Natural killer cell (primary cell): ENCODE measurements around the gene PLEKHG7. TPM values are rescaled to one million over a fixed set of nuclear protein-coding genes. Genes with fewer than 3 reads are reported as not detected.

Experiments used
- ATAC-seq, 3 donors: fragments of 150-1000 bp in 2 of 3; fragments of 200-7000 bp in 1 of 3; cut with Tn5 transposase; 1 replicate in 1 of 3; 2 replicates in 2 of 3; pipeline ENCODE4 v1.10.0; 2021; ENCODE audit warnings: mild to moderate bottlenecking in 2 of 3, moderate library complexity in 2 of 3
- DNase-seq, 2 donors: peaks; one replicate each; pipeline versions ENCODE4 v3.0.0 to v3.0.0-alpha.2; 2013 to 2021; ENCODE audit warnings: mixed read lengths in 1 of 2
- H3K27ac ChIP-seq: one replicate; pipeline ENCODE4 v1.5.1; 2013; ENCODE audit warnings: mild to moderate bottlenecking, low read length
- H3K27me3 ChIP-seq: one replicate; pipeline ENCODE4 v1.6.1; 2013; ENCODE audit warnings: low read length; ENCODE audit not compliant: control insufficient read depth, insufficient read depth
- H3K36me3 ChIP-seq: one replicate; pipeline ENCODE4 v1.6.1; 2013; ENCODE audit warnings: low read length; ENCODE audit not compliant: control insufficient read depth, insufficient read depth
- H3K4me1 ChIP-seq: one replicate; pipeline ENCODE4 v1.6.1; 2013; ENCODE audit warnings: low read length; ENCODE audit not compliant: control insufficient read depth, insufficient read depth
- H3K4me3 ChIP-seq: one replicate; pipeline ENCODE4 v1.5.1; 2013; ENCODE audit warnings: low read length
- H3K9me3 ChIP-seq: one replicate; pipeline ENCODE4 v1.6.1; 2013; ENCODE audit warnings: low read length; ENCODE audit not compliant: control insufficient read depth, insufficient read depth
- H3K27ac Mint-ChIP-seq, 2 donors: one replicate each; pipeline ENCODE4 v1.8.0; 2022; ENCODE audit warnings: mild to moderate bottlenecking in 2 of 2, mixed read lengths in 2 of 2, moderate library complexity in 1 of 2
- H3K27me3 Mint-ChIP-seq, 2 donors: one replicate each; pipeline ENCODE4 v1.8.0; 2022; ENCODE audit warnings: low read depth in 2 of 2, mixed read lengths in 2 of 2
- H3K36me3 Mint-ChIP-seq: one replicate; pipeline ENCODE4 v1.8.0; 2022; ENCODE audit warnings: mixed read lengths
- H3K4me1 Mint-ChIP-seq, 2 donors: one replicate each; pipeline ENCODE4 v1.8.0; 2022; ENCODE audit warnings: mixed read lengths in 2 of 2
- H3K4me3 Mint-ChIP-seq: one replicate; pipeline ENCODE4 v1.8.0; 2022; ENCODE audit warnings: mild to moderate bottlenecking, moderate library complexity, mixed read lengths
- H3K9me3 Mint-ChIP-seq, 2 donors: one replicate each; pipeline ENCODE4 v1.8.0; 2022; ENCODE audit warnings: mixed read lengths in 2 of 2
- WGBS: methylation state at CpG from one replicate; pipeline ENCODE4 v1.1.7; 2013; ENCODE audit warnings: missing lambda C conversion rate; ENCODE audit not compliant: insufficient coverage; 5-methylcytosine and 5-hydroxymethylcytosine counted together
- intact Hi-C: fragments of 100-400 bp; cut with micrococcal nuclease; formaldehyde crosslinking; loops from one replicate; pipeline ENCODE4 v1.14.2; 2022
- total RNA-seq, 4 donors: library from RNA; stranded (reverse); fragments of 120-200 nt in 1 of 4; gene quantifications; one replicate each; pipeline versions ENCODE4 v1.2.3 to v1.2.4, GENCODE V29; 2013 to 2022
- TF ChIP-seq, protein P1 (sequence below): fragments of 200-600 bp; IDR thresholded peaks from one replicate; pipeline ENCODE4 v1.8.0; 2022; ENCODE audit warnings: antibody characterized with exemption

Gene PLEKHG7
- total RNA-seq, 3 donors from 2014 or later (not counting 1 experiment from before 2014, with no cell fraction given) = 0.16 to 0.63 TPM; not detected in 1

DNA sequence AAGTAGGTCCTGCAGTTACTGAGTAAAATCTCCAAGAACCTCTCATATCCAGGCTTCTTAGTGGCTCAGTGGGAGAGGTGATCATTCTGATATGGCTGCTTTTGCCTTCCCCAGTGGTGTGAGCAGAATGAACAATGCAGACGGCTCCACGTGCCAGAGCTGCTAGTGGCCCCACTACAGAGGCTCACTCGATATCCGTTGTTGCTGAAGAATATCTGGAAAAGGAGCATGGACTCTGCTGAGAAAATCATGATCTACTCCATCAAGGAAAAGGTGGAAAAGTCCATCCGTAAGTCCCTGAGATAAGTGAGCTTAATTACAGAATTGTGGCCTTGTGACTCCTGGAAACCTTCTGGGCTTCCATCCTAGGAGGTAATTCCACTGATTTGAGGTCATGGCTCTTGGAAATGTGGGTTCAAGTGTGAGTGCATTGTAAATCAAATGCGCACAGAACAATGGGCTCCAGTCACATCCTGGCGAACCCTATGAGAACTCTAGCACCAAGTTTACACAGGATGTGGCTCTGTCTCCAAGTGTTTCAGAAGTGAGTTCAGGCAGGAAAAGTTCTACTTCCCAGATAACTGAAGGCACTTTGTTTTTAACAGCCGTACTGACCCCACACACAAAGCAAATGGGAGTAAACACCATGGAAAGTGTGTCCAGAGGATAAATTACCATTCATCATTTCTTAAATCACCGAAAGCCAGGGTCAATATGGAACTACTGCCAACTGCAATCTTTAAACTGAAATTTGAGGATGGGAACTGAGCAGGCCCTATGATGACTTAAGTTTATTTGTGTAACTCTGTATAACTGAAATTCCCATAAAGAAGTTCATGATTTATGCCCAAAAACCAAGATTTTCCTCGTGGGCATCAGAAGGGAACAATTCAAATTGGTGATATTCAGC is 51.4 kb downstream of the PLEKHG7 start:
- TF ChIP-seq, protein P1, sequence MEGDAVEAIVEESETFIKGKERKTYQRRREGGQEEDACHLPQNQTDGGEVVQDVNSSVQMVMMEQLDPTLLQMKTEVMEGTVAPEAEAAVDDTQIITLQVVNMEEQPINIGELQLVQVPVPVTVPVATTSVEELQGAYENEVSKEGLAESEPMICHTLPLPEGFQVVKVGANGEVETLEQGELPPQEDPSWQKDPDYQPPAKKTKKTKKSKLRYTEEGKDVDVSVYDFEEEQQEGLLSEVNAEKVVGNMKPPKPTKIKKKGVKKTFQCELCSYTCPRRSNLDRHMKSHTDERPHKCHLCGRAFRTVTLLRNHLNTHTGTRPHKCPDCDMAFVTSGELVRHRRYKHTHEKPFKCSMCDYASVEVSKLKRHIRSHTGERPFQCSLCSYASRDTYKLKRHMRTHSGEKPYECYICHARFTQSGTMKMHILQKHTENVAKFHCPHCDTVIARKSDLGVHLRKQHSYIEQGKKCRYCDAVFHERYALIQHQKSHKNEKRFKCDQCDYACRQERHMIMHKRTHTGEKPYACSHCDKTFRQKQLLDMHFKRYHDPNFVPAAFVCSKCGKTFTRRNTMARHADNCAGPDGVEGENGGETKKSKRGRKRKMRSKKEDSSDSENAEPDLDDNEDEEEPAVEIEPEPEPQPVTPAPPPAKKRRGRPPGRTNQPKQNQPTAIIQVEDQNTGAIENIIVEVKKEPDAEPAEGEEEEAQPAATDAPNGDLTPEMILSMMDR = no peak
- no peak for DNase-seq
- no peak overlapping the region for H3K4me3 Mint-ChIP-seq
- H3K4me1 Mint-ChIP-seq = peaks cover 32% of the 10 kb centered on the region in 2 donors
- H3K27ac ChIP-seq = no peak overlapping the region
- H3K27me3 Mint-ChIP-seq = peaks cover 0 to 2% of the 10 kb centered on the region in 2 donors
- H3K36me3 Mint-ChIP-seq = no peaks in the 10 kb centered on the region
- no peak for ATAC-seq
- H3K9me3 ChIP-seq = no peaks in the 10 kb centered on the region
- WGBS = 90% methylated on average over 8 of the region's 10 CpGs
- no peak overlapping the region for H3K4me3 ChIP-seq
- intact Hi-C loops = no loop called here
- peaks cover 0 to 2% of the 10 kb centered on the region in 2 donors for H3K9me3 Mint-ChIP-seq
- H3K4me1 ChIP-seq = peaks cover 12% of the 10 kb centered on the region
- no peaks in the 10 kb centered on the region for H3K27me3 ChIP-seq
- H3K27ac Mint-ChIP-seq = no peak overlapping the region
- no peaks in the 10 kb centered on the region for H3K36me3 ChIP-seq

- peak overlapping the region; percentile 47 to 73 for H3K27ac Mint-ChIP-seq
- H3K36me3 Mint-ChIP-seq = no peaks in the 10 kb centered on the region
- TF ChIP-seq, protein P1 = no peak
- Histone ChIP-seq H3K27me3 (no peaks in the 10 kb centered on the region), H3K4me3 (no peak overlapping the region), H3K36me3 (no peaks in the 10 kb centered on the region), H3K27ac (no peak overlapping the region), H3K4me1 (peaks cover 12% of the 10 kb centered on the region), H3K9me3 (no peaks in the 10 kb centered on the region)
- H3K27me3 Mint-ChIP-seq = peaks cover 5 to 7% of the 10 kb centered on the region in 2 donors
- ATAC-seq (no peak), DNase-seq (no peak)
- peaks cover 34% of the 10 kb centered on the region in 2 donors for H3K4me1 Mint-ChIP-seq
- H3K4me3 Mint-ChIP-seq = peak overlapping the region; percentile 59
- H3K9me3 Mint-ChIP-seq = peaks cover 0 to 2% of the 10 kb centered on the region in 2 donors
- intact Hi-C loops = no loop called here
- WGBS = 96% methylated on average over 3 of the region's 3 CpGs
These were observed 54.3 kb downstream of the PLEKHG7 start for GRCh38 chr12:92756898-92757596.

DNA sequence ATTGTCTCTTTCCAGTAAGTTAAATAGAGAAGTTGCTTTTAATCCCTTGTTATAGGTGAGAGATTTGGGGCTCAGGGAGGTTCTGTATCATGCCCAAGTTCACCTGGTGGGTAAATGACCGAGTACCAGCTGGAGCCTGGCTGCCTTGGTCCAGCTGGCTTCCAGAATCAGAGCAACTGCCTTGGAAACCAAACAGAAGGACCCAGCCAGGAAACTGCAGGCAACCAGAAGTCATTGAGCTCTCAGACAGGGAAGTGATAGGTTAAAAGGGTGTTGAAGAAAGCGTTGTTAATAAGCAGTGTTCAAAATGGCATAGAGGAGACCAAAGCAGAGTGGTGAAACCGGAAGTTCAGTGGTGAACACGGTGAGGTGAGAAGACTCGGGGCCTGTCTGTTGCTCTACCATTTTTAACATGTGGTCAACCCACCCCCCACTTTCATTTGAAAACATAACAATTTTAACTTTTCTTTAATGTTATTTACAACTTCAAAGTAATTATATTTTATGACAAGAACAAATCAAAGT is 54.9 kb downstream of the PLEKHG7 start:
- Histone ChIP-seq H3K27ac (no peak overlapping the region), H3K4me1 (peaks cover 12% of the 10 kb centered on the region), H3K36me3 (no peaks in the 10 kb centered on the region), H3K4me3 (no peak overlapping the region), H3K9me3 (no peaks in the 10 kb centered on the region), H3K27me3 (no peaks in the 10 kb centered on the region)
- 42% methylated on average over 5 of the region's 5 CpGs for WGBS
- ATAC-seq (peak; percentile 81 to 97 (median 94)), DNase-seq (peak in 1 of 2 donors; percentile 17)
- intact Hi-C loops = no loop called here
- Mint-ChIP-seq H3K9me3 (peaks cover 0 to 2% of the 10 kb centered on the region in 2 donors), H3K27ac (peak overlapping the region; percentile 47 to 73), H3K4me3 (peak overlapping the region; percentile 59), H3K36me3 (no peaks in the 10 kb centered on the region), H3K27me3 (peaks cover 5 to 7% of the 10 kb centered on the region in 2 donors), H3K4me1 (peaks cover 34% of the 10 kb centered on the region in 2 donors)
- TF ChIP-seq, protein P1 = no peak
